ENCODE measurements around the gene ARHGEF33.

ARHGEF33 gene

GRCh38 chr2:38982498-38982897 lies 92.8 kb downstream of the ARHGEF33 start:
- no peak for TF ChIP-seq GABPA (IDR thresholded peaks at IDR 0.05; ENCODE audit: low read depth)
- TF ChIP-seq, protein P1, sequence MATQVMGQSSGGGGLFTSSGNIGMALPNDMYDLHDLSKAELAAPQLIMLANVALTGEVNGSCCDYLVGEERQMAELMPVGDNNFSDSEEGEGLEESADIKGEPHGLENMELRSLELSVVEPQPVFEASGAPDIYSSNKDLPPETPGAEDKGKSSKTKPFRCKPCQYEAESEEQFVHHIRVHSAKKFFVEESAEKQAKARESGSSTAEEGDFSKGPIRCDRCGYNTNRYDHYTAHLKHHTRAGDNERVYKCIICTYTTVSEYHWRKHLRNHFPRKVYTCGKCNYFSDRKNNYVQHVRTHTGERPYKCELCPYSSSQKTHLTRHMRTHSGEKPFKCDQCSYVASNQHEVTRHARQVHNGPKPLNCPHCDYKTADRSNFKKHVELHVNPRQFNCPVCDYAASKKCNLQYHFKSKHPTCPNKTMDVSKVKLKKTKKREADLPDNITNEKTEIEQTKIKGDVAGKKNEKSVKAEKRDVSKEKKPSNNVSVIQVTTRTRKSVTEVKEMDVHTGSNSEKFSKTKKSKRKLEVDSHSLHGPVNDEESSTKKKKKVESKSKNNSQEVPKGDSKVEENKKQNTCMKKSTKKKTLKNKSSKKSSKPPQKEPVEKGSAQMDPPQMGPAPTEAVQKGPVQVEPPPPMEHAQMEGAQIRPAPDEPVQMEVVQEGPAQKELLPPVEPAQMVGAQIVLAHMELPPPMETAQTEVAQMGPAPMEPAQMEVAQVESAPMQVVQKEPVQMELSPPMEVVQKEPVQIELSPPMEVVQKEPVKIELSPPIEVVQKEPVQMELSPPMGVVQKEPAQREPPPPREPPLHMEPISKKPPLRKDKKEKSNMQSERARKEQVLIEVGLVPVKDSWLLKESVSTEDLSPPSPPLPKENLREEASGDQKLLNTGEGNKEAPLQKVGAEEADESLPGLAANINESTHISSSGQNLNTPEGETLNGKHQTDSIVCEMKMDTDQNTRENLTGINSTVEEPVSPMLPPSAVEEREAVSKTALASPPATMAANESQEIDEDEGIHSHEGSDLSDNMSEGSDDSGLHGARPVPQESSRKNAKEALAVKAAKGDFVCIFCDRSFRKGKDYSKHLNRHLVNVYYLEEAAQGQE (IDR thresholded peaks at IDR 0.05; ENCODE audit: insufficient replicate concordance, low read depth), result no peak
- TF ChIP-seq SPI1 (IDR thresholded peaks at IDR 0.05; ENCODE audit: borderline replicate concordance, low read depth), result no peak
- H3K4me3 ChIP-seq (replicated peaks; ENCODE audit: insufficient read depth, low read length), result no peak overlapping the region
- H3K27me3 ChIP-seq (ENCODE audit: insufficient read depth, poor library complexity, severe bottlenecking), result no peaks in the 10 kb centered on the region
- DNase-seq (ENCODE audit: low read depth in 1 of 2, low spot score in 1 of 2), result no peak
- no peak overlapping the region for H3K27ac ChIP-seq (replicated peaks)

GRCh38 chr2:38988716-38989115 lies 99.0 kb downstream of the ARHGEF33 start:
- Histone ChIP-seq H3K27me3 (ENCODE audit: insufficient read depth, poor library complexity, severe bottlenecking) (no peaks in the 10 kb centered on the region), H3K27ac (replicated peaks) (no peak overlapping the region), H3K4me3 (replicated peaks; ENCODE audit: insufficient read depth, low read length) (no peak overlapping the region)
- TF ChIP-seq CTCF (IDR thresholded peaks at IDR 0.05; ENCODE audit: insufficient read depth, low read length) (no peak), SPI1 (IDR thresholded peaks at IDR 0.05; ENCODE audit: borderline replicate concordance, low read depth) (no peak), GABPA (IDR thresholded peaks at IDR 0.05; ENCODE audit: low read depth) (no peak), POLR2AphosphoS5 (IDR thresholded peaks at IDR 0.05; ENCODE audit: low read depth) (no peak)
- TF ChIP-seq, protein P1 (IDR thresholded peaks at IDR 0.05; ENCODE audit: insufficient replicate concordance, low read depth), result no peak
- no peak for DNase-seq (ENCODE audit: low read depth in 1 of 2, low spot score in 1 of 2)

DNA sequence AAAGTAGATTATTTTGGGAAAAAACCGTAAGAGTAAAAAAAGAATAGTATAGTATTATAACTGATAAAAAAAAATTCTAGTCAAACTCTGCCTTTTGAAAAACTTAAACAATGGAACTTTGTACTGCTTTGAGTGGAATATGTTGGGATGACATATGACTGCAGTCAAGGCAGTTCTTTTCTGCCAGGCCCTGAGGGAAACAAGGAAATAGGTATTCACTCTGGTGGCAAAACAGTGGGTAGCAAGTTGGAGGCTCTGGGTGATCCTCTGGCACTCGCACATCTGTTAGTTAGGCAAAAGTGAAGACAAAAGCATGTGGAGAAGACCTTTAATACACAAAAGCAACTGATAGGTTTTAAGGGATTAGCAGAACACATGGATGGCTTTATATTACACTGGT lies 102.2 kb downstream of the ARHGEF33 start:
- DNase-seq (ENCODE audit: low read depth in 1 of 2, low spot score in 1 of 2), result no peak
- H3K4me3 ChIP-seq (replicated peaks; ENCODE audit: insufficient read depth, low read length), result no peak overlapping the region
- H3K27me3 ChIP-seq (ENCODE audit: insufficient read depth, poor library complexity, severe bottlenecking), result no peaks in the 10 kb centered on the region
- H3K27ac ChIP-seq (replicated peaks), result no peak overlapping the region
- TF ChIP-seq CTCF (IDR thresholded peaks at IDR 0.05; ENCODE audit: insufficient read depth, low read length) (no peak), SPI1 (IDR thresholded peaks at IDR 0.05; ENCODE audit: borderline replicate concordance, low read depth) (no peak), GABPA (IDR thresholded peaks at IDR 0.05; ENCODE audit: low read depth) (no peak)
- TF ChIP-seq, protein P1 (IDR thresholded peaks at IDR 0.05; ENCODE audit: insufficient replicate concordance, low read depth), result no peak

- no peak for DNase-seq (ENCODE audit: low read depth in 1 of 2, low spot score in 1 of 2)
- no peak overlapping the region for H3K27ac ChIP-seq (replicated peaks)
- H3K4me3 ChIP-seq (replicated peaks; ENCODE audit: insufficient read depth, low read length), result no peak overlapping the region
- TF ChIP-seq POLR2AphosphoS5 (IDR thresholded peaks at IDR 0.05; ENCODE audit: low read depth), result no peak
- TF ChIP-seq, protein P1 (IDR thresholded peaks at IDR 0.05; ENCODE audit: insufficient replicate concordance, low read depth), result no peak
- TF ChIP-seq SPI1 (IDR thresholded peaks at IDR 0.05; ENCODE audit: borderline replicate concordance, low read depth), result no peak
- TF ChIP-seq CTCF (IDR thresholded peaks at IDR 0.05; ENCODE audit: insufficient read depth, low read length), result no peak
- no peak for TF ChIP-seq GABPA (IDR thresholded peaks at IDR 0.05; ENCODE audit: low read depth)
- H3K27me3 ChIP-seq (ENCODE audit: insufficient read depth, poor library complexity, severe bottlenecking), result no peaks in the 10 kb centered on the region
Observed at GRCh38 chr2:38997781-38998180, 108.1 kb downstream of the ARHGEF33 start.

Measured in HL-60 (cell line).